Left renal pelvis (tissue), 4 donors: ENCODE measurements around the gene C10orf90. TPM values are rescaled to one million over a fixed set of nuclear protein-coding genes. Genes with fewer than 3 reads are reported as not detected.

Experiments
- DNase-seq, 4 donors: peaks; one replicate each; pipeline ENCODE4 v3.0.0-alpha.2; 2013; ENCODE audit warnings: low read depth in 4 of 4, low spot score in 3 of 4
- polyA plus RNA-seq, 4 donors: library from polyadenylated mRNA; unstranded; fragments of 120-200 nt; gene quantifications; one replicate each; pipeline ENCODE4 v1.2.1, GENCODE V29; 2013; ENCODE audit not compliant: insufficient read length in 4 of 4

C10orf90 gene
- polyA plus RNA-seq, 4 donors, result 0.23 to 0.86 (median 0.43) TPM

DNA sequence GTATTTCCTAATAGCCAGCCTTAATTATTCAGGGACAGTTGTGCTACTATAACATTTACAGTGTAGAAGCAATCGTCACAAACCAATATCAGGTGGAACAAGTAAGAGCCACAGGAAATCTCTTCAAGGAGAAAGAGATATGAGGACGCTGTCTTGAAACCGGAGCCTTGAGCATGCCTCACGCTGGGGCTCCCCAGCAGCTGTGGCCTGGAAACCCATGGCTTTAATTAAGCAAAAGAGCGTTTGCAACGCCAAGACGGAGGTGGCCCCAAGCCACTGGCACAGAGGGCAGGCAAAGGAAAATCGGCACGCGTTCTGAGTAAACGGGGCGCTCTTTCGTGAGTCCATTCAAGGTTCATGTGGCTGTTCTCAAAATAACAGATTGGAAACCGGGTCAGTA is 84.4 kb downstream of the C10orf90 start:
- DNase-seq, result no peak

DNA sequence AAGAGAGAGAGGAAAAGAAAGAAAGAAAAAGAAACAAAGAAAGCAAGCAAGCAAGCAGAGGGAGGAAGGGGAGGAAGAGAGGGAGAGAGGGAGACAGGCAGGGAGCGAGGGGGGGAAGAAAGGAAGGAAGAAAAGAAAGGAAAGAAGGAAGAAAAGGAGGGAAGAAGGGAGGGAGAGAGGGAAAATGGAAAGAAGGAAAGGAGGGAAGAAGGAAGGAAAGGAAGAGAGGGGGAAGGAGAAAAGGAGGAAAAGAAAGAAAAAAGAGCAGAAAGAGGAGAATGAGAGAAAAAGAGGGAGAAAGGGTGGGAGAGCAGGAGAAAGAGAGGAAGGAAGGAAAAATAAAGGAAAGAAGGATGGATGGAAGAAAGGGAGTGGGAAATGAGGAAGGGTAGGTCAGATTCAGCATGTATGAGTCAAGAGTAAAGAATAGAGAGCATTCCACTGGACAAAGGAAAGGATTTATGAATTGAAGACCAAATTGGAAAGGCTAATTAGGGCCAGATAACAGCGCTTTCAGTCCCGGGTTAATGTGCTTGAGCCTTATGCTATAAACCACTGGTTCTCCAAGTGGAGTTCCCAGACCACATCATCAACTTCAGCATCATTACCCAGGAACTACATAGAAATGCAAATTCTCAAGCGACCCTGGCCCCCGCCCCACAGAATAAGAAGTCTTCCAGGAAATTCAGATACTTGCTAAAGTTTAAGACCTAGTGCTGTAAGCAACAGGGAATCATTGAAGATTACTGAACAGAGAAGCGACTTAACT is 85.1 kb downstream of the C10orf90 start:
- no peak for DNase-seq

DNA sequence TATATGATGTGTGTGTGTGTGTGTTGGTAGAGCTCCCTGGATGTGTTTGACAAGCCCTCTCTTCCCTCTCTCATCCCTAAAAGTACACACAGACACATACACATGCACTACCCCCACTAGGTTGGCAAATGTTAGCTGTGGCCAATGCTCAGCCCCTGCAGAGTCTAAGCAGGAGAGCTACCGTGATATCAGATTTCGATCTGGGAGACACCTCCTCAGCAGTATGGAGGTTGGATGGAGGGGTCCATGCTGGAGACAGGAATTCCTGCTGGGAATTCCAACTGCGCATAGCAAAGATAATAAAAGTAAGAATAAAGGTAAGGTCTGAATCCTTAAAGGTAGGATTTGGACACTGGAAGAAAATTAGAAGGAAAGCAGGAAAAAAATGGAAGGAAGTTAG is 85.7 kb downstream of the C10orf90 start:
- DNase-seq, result no peak

DNA sequence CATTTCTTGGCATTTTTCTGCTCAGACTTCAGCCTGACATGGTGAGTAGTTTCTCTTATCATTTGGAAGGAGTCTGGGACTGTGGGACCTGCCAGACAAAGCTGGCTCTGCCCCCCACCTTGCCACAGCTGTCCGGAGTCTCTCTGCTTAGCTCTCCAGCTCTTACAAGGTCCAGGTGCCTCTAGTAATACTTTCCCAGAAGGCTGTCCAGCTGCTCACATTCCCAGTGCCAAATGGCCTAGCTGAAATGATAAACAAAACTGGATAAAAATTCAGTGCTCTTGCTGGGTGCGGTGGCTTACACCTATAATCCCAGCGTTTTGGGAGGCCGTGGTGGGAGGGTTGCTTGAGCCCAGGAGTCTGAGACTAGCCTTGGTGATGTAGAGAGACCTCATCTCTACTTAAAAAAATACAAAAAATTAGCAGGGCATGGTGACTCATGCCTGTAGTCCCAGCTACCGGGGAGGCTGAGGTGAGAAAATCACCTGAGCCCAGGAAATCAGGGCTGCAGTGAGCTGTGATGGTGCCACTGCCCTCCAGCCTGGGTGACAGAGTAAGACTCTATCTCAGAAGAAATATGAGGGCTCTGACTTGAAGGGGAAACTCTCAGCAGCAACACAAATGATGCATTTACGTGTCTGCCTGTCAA is 86.8 kb downstream of the C10orf90 start:
- DNase-seq, result no peak

DNA sequence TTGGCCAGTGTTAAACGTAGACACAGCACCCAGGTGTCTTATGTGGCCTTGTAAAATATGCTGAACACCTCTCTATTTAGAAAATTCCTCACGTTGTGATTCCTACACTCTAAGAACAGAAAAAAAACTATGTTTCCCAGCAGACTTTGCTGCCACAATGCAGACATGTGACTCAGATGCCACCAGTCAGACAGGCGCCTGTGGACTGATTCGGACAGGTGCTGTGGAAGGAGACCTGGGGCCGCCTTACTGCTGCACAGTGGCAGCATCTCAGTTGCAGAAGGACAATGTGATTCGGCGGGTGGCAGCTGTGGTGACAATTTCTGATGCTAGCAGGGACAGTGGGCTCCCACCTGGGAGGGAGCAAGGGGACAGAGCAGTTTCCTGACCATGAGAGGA is 88.8 kb downstream of the C10orf90 start:
- no peak for DNase-seq

DNA sequence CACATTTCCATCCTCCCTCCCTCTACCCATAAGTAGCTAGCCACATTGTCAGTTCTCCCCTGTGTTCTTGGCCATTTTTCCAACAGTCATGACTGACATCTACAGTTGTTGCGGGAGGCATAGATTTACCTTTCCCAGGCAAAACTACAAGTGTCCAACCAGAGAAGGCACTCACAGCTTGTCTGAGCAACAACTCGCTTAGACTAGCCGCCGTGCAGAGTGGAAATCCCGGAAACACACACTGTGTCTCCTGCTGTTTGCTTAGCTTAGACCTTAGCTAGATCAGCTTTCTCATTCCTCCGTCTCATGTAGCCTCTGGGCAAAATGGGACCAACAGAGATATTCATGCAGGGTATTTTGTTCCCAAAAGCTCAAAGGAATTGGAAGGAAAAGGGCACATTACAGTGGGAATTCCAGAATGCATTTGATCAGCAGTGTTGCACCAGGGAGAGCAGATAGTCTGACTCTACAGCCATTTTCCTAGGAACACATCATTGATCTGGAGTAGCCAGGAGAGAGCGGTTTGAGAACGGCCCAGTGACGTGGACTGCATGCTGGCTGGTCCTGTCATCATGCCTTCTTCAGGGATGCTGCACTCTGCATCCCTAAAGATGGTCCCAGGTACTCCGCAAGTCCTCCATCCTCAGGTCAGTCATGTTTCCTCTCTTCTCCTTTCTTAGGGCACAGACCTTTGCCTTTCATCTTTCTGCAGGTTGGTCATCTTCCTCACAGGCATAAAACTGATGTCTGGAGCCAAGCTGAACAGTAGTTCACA is 89.4 kb downstream of the C10orf90 start:
- no peak for DNase-seq

DNA sequence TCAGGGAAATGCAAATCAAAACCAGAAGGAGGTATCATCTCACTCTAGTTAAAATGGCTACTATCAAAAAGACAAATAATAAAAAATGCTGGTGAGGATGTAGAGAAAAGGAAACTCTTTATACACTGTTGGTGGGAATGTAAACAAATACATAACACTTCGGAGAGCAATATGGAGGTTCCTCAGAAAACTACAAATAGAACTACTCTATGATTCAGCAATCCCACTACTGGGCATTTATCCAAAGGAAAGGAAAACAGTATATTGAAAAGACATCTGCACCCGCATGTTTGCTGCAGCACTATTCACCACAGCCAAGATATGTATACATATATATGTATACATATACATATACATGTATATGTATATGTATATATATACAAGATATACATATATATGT is 94.2 kb downstream of the C10orf90 start:
- no peak for DNase-seq

DNA sequence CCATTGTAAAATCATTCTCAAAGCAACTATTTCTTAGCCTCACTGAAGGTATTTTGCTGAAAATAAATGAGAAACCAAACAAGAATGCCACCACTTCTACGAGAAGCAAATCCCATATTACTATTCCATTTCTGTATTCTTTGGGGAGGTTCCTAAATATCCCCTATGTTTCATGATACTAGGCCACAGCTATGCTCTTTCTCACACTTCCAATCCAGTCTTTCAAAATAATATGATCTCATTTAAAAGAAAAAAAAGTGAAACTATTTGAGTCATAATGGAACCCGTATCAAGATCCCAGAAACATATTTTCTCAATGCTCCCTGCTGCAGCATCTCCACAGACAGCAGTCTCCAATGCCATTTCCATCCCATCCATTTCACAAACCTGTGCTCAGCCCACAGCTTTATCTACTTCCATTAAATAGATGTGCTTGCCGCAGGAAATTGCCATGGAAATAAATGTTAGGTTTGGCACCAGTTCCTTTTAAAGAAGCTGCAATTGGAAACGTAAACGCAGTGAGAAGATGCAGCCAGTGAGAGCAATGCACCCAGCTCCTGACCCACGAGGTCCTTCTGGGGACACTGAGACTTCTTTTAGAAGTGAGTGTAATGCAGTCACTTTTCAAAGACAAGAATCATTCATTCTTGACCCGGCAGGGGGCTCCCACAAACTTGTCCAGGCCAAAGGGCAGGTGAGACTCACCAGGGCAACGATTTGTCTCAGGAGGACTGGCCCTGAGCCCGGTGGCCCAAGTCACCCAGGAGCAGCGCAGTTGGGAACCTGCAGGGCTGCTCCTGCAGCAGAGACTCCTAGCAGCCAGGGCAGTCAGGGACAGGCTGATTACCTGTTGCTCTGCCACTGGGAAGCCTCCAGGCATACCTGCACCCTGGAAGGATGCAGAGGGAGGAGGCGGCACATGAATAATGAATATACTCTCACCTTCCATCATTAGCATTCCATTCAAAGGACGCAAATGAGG is 99.6 kb downstream of the C10orf90 start:
- no peak for DNase-seq

DNA sequence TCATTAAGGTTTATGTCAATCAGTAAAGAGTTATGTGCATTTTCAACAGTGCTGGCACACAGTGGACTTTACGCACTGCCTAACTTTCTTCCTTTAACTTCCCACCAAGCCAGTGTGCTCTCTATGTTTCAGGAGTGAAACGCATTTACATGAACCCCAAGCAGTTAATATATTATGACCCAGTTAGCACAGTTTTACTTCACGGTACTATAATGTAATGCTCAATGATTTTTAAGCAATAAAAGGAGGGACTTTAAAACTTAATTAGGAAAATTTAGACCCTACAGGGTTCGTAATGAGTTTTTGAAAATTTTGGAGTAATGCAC is 100.3 kb downstream of the C10orf90 start:
- DNase-seq, result no peak

DNA sequence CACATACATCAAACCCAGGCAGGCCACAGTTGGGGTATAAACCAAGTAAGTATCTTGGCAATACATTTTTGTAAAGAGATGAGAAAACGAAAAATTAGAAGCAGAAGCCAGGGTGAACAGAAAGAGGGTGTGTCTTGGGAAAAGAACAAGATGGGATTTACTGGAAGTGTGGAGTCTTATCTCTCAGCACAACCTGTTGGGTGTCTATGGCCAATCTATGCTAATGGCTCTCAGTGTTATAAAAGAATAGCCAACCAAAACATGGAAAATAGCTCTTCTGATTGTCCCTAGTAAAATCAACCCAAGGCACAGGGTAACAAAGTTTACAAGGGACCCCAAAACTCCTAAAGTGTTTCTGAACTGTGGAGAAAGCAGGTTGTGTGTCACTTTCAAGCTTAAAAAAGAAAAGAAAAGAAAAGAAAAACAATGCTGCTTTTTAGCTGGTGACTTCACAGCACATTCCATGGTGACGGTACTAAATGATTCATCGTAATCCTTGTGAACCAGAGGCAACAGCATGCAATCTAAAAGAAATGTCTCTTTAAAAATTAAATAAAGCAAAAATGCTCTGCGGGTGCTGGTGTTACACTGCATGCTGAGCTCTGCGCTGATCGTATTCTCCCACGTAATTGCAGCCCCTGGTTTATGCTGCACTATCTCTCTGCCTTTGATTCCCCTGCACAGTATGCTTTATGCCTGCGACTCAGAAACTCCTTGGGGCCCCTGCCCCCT is 100.8 kb downstream of the C10orf90 start:
- no peak for DNase-seq

DNA sequence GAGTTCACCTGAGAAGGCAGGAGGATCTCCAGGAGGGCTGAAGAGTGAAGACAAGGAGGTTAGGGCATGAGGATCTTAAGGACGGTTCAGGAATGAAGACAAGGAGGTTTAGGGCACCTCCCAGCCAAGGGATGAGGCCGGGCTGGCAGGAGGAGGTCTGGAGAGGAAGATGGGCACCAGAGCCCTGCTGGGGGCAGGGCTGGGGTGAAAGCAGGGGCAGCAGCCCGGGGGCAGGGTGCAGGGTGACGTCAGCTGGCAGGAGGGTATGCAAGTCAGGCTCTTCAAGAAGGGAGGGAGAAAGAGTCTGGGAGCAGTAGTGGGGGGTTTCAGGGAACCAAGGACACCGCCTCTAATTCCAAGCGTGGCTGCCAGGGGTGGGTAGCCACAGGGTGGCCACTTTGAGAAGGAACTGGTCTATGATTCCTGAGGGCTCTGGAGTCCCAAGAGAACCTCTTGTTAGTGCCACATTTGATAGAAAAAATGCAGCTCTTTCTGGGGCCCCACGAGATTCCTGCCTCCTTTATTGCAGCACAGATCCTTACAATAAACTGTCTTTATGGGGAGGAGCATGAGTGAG is 101.6 kb downstream of the C10orf90 start:
- no peak for DNase-seq

DNA sequence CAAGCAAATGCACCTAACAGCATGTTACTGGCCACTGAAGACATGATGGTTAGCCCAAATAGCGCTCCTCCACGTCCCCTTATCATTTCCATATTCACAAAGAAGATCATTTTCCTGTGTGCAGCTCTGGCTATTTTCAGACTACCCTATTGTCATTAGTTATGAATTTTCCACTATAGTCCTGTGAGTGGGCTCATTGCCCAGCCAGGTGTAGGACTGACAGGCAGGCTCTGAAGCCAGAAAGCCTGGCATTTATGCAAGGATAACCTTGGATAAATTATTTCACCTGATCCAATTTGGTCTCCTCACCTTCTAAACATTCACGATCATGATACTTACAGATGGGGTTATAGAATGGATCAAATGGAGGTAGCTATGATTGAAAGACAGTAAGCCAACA is 104.6 kb downstream of the C10orf90 start:
- no peak for DNase-seq

DNA sequence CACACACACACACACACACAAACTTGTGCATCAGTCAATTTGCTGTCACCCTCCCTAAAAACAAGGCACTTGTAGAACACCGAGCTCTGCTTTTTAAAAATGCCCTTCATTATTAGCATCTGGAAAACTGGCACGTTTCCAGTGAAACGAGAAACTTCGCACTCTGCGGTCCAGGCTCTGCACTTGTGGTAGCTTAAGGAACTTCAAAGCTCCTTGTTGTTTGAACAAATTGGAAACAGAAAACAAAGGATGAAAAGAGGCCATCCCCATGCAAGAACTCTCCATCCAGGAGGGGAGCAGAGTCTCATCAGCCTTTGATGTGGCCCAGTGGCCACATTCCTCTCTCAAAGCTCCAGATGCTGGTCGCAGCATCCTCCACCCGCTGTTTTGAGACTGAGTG is 105.1 kb downstream of the C10orf90 start:
- no peak for DNase-seq

DNA sequence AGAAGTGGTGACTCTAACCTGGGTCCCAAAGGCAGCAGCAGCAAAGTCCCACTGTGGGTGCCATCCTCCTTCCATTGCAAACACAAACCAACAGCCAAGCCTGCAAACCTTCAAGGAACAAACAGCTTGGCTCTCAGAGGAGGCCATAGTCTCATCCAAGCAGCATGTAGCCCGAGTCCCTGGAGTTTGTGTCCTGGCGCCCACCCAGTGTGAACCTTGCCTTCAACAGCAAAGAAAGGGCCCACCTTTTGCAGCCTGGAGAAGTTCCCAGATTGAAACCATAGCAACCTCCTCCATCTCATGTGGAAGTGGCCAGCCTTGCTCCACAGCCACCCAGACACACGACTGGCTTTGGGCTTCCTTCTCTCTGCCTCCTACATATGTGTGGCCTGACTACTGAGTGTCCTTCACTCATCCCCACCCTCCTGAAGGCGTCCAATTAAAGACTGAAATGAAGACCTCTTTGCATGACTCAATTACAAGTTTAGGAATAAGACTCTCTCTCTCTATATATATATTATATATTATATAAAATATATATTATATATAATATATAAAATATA is 106.1 kb downstream of the C10orf90 start:
- DNase-seq, result no peak

DNA sequence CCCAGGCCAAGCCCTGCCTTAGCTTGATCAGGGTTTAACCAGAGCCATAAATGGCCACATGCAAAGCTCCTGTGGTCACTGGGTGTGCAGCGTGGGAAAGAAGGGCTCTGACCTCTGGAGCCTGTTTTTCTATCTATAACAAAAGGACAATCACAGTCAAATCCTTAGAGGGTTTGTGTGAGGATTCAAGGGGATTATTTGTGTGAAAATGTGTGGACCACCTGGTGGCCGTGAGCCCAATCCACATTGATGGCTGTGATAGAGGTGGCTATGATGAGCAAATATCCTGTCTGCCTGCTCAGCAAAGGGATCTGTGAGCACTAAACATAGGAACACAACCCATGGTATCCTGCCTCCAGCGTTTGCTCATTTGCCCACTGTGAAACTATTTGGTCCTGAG is 107.1 kb downstream of the C10orf90 start:
- DNase-seq, result no peak

DNA sequence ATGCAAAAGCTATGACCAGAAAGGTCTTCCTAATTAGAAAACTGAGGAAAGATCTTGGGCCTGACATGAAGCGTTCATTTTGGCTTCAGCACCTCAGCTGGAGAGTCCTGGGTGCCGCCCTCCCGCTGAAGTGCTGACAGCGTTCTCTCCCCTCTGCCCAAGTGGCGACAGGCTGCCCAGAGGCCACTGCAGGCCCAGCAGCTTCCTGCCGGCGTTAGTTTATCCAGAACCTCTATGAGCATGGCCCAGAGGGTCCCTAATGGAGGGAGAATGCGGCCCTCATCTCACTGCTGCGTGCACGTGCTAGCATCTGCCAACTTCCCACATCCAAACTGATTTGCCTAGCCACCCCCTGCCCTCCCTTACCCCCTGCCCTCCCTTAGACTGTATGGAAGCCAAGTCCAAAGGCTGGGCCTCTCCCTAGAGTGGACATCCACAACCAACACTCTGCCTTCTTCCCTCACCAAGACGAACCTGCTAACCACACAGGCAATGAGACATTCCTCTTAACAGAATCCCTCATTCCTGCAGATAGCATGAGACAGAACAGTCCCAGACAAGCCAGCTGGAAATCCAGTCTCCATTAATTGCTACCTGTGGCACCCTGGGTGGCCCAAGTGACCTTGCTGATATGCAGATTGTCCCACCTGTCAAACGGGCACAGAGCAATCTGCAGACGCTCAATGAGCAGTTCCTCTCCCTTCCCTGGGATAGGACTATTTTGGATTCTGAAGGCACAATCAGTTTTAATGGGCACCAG is 108.4 kb downstream of the C10orf90 start:
- no peak for DNase-seq

DNA sequence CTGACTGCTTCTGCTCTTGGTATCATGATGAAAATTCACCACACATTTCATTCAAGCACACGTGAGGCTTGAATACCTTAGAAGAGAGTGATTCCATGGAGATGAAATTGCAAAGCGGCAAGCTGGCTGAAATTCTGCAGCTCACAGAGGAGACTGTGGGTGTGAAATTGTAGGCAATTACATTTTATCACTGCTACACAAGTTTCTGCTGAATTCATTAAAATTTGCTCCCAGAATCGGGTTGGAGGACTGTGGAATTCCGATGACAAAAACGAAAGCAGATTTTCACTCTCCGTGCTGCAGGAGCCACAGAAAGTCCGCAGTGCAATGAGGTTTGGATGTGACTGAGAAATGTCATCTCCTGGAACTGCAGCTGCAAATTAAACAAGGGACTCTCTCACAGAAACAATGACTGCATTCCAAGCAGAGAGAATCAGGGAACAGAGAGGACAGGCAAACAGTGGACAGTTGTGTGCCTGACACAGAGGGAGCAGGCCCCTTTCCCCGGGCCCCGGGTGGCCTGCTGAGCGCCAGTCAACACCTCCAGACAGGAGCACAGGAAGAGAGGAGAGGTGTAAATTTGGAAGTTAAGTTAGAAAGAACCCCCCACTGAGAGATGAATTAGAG is 109.1 kb downstream of the C10orf90 start:
- DNase-seq, result no peak

DNA sequence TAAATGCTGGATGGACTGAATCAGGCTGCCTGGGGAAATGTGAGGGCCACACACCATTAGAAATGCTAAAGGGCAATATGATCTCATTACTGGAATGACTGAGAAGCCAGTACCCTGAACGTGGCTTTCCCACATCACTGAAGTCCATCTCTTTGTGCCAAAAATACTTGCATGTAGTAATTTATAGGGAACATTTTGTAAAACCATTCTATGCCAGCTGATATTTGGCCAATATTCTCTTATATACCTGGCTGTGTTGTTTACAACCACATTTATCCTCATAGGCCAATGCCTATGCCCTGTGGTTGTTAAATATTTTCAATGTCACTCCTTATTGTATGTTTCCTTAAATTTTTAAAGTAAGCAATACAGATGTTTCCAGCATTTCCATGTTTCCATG is 111.6 kb downstream of the C10orf90 start:
- no peak for DNase-seq
